GM18517 (cell line): ENCODE data around the gene ZNF362.

ENCODE experiments used
- ATAC-seq: cut with Tn5 transposase; IDR thresholded peaks from one replicate; pipeline ENCODE4 v1.9.1; 2021; ENCODE audit warnings: mild to moderate bottlenecking, moderate library complexity; ENCODE audit not compliant: unreplicated experiment

ZNF362 gene

DNA sequence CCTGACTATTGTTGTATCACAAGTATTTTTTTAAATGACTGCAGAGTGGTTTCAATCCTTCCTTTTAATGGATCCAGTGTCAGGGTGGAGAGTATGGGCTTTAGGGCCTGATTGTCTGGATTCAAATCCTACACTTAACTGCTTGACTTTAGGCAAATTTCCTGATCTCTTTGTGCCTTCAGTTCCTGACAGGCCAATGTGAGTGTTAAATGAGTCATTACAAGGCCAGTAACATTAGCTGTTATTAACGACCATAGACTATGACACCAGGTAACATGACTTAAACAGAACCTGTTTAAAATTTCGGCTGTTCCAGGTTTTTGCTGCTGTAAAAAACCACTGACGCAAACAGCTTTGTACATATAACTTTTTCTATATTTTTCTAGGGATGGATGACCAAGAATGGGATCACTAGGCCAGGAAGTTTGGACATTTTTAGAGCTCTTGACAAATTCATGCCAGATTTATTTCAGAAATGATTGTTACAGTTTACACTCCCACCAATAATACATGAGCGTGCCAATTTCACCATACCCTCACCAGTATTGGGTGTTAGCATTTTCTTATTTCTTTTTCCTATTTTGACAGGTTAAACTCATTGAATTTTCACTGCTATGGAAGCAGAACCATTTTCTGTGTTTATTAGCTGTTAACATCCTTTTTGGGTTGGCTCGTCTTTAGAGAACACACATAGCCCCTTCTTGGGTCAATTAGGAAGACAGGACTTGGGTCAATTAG lies 11.3 kb downstream of the ZNF362 start:
- no peak for ATAC-seq

DNA sequence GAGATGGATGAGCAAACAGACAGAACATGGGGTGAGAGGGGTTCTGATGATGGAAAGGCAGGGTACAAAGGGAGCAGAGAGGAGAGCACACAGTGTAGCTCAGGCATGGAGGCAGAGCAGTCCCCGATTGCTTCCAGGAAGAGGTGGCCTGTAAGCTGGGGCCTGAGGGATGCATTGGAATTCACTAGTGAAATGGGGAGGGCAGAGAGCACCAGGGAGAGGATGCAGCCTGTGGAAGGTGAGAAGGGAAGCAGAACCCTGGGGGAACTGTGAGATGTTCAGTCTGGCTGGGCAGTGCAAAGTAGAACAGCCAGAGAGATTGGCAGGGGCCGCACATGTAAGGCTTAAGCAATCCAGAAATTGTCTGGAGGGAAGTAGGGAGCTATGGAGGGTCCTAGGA lies 12.2 kb downstream of the ZNF362 start:
- ATAC-seq: no peak

DNA sequence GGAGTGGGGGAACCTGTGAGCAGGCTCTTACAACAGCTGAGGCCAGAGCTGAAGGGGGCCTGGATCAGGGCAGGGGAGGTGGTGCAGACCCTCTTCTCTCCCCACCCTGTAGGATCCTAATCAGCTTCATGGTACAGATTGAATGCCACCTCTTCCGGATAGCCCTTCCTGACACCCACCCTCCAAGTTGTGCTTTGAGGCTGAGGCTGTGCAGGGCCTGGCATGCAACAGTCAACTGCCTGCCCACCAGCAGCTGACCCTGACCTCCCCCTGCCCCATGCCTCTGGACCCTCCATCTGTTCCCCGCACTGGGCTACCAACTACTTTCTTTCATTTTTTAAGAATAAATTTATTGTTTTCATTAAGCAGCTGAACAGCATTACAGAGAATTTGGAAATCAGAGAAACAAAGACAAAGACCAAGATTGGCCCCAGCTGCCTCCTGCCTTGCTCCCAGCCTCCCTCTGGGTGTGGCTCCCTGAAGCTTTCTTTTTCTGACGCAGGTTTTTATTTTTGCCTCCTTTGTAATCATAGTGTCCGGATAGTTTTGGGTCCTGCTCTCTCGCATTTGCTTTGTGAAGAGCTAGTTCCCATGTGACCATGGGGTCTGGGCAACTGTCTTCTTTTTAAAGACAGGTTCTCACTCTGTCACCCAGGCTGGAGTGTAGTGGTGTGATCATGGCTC lies 12.8 kb downstream of the ZNF362 start:
- no peak for ATAC-seq

DNA sequence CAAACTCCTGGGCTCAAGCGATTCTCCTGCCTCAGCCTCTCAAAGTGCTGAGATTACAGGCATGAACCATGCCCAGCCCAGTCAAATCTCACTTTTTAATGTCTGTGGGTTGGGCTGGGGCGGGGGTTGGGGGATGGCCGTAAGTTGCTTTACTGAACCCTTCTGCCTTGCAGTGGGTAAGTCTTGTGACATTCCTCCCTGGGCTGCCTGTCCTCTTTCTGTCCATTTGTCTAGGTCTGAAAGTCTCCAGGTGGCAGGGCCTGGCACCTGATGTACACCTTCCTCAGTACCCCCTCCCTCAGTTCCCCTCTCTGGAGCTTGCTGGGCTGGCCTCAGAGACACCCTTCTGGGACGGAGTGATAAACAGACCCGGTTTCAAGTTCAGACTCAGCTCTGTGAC lies 13.3 kb downstream of the ZNF362 start:
- ATAC-seq: no peak

DNA sequence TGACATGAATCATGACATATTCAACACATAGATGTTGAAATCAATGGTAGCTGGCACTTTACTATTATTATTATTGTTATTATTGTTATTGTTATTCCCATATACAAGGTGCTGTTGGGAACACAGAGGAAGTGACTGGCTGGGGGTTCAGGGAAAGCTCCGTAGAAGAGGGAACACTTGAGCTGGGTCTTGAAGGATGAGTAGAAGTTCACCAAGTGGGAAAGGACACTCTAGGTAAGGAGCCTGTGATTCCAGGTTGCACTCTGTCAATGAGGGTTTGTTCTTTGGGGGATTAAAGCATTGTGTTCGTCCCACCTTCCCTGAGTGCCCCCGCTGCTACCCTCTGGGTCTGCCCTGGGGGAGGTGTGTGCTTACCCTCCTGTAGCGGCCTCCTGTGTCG lies 14.1 kb downstream of the ZNF362 start:
- ATAC-seq: no peak

DNA sequence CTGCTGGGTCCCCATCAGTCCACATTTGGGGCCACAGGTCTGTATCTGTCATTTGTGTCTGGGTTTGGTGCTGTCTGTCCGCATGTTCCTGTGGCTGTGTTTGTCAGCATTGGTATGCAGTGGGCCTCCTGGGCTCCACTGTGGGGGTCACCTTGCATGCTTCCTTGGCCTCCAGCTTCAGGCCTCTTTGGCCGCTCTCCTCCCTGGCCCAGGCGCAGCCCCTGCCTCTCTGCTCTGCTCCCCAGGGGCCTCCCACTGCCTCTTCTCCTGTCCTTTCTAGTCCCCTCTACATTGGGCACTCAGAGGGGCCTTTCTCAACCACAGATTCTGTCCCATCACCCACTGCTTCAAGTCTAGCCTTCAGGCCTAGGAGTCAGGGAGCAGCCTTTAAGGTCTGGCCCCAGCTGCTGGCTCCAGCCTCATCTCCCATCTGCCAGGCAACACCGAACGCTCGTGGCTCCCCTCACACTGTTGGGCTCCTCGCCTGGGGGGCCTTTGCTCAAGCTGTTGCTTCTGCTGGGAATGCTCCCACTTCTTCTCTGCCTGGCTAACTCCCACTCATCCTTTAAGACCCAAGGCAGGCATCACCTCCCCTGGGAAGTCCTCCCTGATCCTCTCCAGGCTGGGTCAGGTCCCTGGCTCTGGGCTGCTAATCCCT lies 14.6 kb downstream of the ZNF362 start:
- no peak for ATAC-seq

DNA sequence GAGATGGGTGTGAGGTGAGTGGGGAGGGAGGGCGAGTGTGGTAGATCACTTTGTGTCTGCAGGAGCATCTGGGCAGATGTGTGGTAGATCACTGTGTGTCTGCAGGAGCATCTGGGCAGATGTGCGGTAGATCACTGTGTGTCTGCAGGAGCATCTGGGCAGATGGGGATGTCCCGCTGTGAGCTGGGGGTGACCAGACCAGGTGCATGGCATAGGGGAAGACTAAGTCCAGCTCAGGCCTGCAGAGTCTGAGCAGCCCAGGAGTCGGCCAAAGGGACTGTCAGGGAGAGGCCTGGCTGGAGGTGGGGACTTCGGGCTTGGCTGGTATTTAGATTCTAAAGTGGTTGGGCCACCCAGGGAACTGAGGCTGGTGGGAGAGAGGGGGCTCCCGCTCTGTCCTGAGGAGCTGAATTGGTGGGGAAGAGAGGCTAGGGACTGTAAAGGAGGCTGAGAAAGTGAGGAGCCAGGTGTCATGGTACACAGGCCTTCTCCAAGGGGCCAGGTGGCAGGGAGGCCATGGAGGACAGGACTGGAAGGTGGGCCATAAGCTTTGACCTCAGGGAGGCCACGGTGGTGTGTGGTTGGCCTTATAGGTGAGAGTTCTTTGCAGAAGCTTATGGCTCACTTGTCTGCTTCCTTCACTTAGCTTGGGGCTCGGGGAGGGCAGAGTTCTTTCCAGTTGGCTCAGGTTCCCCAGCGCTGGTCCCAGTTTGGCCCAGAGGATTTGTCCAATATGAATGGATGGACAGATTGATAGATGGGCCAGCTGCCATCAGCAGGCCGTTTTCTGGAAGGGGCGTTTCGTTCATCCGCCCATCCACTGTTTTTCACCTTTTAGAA lies 15.6 kb downstream of the ZNF362 start:
- ATAC-seq: no peak

DNA sequence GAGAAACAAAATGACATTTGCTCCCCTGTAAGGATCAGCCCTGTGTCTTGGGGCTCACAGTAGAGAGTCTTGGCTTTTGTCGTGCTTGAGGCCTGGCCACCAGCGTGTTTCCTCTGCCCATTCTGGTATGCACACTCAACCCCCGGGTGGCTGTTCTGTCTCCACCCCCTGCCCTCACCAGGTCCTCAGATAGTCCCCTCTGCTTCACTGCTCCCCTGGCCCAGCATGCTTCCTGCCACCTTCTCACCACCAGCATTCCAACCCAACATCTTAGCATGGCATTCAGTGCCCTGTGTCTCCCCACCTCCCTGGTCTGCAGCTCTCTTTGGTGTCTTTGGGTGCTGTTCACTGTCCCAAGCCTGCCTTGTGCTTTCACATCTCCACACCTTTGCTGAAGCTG lies 16.2 kb downstream of the ZNF362 start:
- no peak for ATAC-seq

DNA sequence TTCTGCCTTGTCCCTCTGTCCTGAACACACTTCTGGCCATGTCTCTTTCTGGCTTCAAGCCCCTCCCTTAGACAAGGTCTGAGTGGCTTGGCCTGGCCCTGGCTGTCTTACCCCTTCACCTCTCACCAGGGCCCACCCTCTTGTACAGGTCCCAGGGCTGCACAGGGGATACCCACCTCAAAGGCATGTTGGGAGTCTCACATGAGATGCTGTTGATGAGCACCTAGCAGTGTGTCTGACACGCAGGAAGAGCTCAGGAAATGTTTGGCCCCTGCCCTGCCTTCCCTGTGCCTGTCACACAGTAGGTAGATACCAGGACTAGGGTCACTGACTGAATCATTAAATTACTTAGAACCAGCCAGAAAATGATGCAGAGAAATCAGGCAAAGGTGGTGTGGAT lies 16.6 kb downstream of the ZNF362 start:
- no peak for ATAC-seq

DNA sequence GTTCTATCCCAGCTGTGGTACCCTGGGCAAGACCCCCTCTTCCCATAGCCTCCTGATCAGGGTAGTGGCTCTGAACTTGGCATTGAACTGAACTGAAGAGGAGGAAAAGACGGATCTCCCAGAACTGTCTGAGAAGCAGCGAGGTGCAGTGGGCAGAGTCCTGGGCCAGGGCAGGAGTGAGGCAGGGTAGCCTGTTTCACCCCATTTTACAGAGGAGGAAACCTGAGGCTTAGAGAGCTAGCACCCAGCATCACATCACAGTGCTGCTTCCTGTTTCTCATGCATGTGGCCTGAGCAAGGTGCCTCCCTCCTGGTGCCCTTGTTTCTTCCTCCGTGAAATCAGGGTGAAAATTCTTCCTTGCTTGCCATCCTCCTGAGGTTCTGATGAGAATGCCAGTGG lies 17.1 kb downstream of the ZNF362 start:
- no peak for ATAC-seq

DNA sequence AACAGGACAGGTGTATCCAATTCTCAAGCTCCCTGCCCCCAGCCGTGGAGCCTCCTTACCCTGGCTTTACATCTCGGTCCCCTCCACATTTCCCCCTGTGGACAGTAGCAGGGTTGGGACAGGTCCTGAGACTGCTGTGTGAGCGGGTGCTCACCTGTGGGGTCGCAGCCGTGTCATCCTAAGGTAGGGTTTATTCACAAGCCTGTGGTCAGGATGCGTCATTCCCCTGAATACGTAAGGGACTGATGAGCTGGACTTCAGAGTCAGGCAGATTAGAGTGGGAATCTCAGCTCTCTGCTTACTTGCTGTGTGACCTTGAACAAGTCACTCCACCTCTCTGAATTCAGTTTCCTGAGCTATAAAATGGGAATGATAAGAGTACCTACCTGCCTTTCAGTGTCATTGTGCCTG lies 17.7 kb downstream of the ZNF362 start:
- no peak for ATAC-seq

DNA sequence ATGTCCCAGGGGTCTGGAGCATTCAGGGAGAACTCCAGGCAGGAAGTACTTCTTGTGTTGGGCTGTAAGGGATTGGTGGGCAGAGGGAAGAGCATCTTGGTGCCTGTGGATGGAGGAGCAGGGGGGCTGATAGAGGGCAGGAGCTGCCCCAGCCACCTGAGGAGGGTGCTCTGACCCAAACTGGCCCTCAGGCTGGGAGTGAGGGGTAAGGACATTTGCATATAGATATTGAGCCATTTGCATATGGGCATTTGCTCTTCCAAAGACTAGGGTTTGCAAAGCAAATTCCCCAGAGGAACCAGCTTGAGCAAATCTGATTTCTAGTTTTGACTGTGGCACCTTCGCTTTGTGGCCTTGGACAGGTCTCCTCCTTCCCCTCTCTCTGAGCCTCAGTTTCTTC lies 18.2 kb downstream of the ZNF362 start:
- no peak for ATAC-seq

DNA sequence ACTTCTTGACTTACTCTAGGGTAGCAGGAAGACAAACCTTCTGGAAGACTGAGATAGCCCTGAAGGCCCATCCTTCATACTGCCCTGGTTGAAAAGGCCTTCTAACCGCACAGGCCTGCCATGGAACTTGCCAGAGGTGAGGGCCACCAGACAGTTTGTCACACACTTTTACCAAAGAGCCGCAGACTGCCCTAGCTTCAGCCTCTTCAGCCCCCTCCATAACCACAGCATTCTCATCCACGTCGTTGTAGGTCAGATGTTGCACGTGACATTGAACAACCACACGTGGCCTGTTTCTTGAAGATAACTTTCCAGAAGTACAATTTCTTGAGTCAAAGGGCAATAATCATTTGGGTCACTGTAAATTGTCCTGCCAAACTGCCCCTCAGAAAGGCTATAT lies 18.9 kb downstream of the ZNF362 start:
- ATAC-seq: no peak

DNA sequence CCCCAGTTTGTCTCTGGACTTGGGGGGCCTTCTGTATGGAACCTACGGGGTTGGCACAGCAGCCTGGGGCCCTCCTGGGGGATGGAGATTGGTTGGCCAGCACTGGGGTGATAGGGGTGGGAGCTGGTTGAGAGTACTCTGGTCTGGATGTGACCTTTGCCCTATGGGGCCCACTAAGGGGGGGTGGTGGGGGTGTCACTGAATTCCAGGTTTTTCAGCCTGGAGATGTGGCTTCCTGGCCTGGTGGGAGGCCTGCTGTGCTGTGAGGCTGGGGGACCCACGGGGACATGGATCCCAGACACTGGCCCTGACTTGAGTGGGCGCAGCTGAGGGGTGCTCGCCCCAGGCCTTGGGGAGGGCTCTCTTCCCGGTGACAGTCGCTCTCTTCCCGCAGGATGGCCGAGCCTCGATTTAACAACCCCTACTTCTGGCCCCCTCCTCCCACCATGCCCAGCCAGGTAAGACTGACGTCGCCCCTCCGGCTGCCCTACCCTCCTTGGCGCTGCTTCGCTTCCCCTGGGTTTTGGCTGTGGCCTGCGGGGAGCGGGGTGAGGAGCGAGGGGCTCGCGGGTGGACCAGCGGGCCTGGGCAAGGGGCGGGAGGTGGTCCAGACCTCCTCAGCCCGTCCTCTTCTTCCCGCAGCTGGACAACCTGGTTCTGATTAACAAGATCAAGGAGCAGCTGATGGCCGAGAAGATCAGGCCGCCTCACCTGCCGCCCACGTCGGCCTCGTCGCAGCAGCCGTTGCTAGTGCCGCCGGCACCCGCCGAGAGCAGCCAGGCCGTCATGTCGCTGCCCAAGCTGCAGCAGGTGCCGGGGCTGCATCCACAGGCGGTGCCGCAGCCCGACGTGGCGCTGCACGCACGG lies 19.6 kb downstream of the ZNF362 start:
- ATAC-seq: no peak

DNA sequence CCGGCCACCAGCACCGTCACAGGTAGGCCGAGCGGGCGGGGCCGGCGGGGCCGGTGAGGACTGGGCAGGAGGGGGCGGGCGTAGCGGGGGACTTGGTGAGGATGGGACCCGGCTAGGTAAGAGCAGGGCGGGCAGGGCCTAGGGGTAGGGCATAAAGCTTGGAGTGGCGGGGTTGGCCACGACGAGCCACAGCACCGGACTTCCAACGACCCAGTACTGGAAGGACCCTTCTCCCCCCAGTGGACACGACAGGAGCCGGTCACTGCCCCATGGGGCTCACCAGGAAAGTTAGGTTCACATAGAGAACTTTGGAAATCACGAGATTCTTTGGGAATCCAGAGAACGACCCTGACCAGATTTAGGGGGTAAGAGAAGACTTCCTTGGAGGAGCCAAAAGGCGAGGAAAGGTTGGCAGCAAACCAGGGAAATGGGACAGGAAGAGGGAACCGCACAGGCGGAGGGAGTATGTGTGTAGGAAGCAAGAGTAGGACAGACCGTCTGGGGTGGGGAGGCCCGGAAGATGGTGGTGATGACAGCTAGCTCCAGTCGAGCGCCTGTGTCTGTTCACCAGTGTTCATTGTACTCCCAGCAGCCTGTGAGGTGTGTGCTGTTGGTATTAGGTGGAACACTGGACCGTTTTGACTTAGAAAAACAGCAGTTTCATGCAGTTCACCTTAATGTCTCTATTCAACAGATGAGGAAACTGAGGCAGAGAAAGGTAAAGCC lies 20.4 kb downstream of the ZNF362 start:
- ATAC-seq: no peak

DNA sequence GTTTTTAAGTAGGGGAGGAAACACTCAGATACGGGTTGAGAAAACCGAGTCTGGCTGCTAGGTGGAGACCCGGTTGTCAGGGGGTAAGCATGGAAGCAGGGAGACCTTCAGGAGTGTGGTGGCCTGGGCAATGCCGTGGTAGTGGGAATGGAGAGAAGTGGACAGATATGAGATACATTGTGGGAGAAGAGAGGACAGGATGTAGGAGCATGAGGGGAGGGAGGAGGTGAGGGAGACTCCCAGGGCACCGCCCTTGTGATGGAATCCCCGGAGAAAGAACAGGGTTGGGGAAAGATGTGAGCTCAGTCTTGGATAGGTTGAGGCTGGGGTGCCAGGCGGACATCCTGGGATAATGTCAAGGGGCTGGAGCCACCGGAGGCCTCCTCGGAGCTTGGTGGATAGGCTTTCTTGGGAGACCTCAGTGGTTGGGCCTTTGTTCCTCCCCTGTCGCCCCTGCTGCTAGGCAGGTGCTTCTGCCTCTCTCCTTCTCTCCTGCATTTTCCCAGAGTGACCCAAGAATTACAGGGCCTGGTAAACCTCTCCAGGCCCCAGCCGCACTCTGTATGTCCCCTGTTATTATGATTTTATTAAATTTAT lies 21.3 kb downstream of the ZNF362 start:
- ATAC-seq: no peak

DNA sequence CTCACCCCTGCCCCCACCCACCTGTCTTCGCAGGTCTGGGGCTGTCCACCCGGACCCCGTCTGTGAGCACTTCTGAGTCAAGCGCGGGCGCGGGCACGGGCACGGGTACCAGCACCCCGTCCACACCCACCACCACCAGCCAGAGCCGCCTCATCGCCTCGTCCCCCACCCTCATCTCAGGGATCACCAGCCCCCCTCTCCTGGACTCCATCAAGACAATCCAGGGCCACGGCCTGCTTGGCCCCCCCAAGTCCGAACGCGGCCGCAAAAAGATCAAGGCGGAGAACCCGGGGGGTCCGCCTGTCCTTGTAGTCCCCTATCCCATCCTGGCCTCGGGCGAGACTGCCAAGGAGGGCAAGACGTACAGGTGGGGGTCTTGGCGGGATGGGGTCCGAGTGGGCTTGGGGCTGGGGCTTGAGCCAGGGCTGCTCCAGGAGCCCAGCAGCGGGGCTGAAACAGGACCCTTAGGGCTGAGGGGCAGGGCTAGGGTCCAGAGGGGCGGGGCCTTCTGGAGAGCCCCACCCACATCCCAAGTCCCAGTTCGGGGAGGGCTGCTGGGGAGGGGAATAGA lies 23.9 kb downstream of the ZNF362 start:
- ATAC-seq: no peak

DNA sequence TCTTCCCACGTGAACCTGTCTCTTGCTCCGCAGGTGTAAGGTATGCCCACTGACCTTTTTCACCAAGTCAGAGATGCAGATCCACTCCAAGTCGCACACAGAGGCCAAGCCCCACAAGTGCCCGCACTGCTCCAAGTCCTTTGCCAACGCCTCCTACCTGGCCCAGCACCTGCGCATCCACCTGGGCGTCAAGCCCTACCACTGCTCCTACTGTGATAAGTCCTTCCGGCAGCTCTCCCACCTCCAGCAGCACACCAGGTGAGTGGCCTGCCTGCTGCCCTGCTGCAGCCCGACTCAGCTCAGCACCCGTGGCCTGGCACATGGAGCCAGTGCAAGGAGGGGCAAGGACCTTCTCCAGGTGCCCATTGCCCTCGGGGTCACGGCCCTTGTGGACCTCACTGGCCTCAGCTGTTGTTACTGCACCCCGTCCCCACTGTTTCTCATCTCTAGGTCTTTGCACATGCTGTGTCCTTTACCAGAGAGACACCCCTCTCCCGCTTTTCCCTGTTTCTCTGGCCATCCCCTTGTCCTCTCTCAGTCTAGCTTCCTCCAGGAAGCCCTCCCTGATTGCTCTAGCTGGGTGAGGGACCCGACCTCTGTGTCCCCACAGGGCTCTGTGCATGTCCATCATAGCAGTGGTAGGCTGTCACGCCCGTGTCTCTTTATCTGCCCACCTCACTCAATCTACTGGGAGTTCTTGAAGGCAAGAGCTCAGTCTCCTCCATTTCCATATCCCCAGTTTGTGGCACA lies 25.4 kb downstream of the ZNF362 start:
- ATAC-seq: no peak
